A549 (cell line): Measurements from ENCODE around the gene RAB18. TPM values are rescaled to one million over a fixed set of nuclear protein-coding genes. Genes with fewer than 3 reads are reported as not detected.

Source experiments
- ATAC-seq, 2 experiments: fragments of 200-7000 bp in 1 of 2; fragments of >200 bp in 1 of 2; cut with Nextera tagmentation in 1 of 2; cut with Tn5 transposase in 1 of 2; 3 replicates each; pipeline versions ENCODE4 v1.8.0 to v1.9.1; 2018 to 2020; ENCODE audit warnings: mild to moderate bottlenecking in 1 of 2, moderate library complexity in 1 of 2
- CTCF ChIA-PET: fragments of 300-600 bp; sonication (Branson Sonifier 250); formaldehyde crosslinking; extraction: SDS; loops from one replicate; lab custom pipeline; 2021; ENCODE audit warnings: antibody characterized with exemption, inconsistent platforms; lab: Yijun Ruan, JAX
- POLR2A ChIA-PET: fragments of 350-600 bp; formaldehyde crosslinking; extraction: SDS; loops from one replicate; lab custom pipeline; 2021; ENCODE audit warnings: antibody characterized with exemption, inconsistent platforms; lab: Yijun Ruan, JAX
- DNase-seq, 2 experiments: peaks; one replicate each; pipeline versions ENCODE4 v3.0.0 to v3.0.0-alpha.2; 2011 to 2016; ENCODE audit warnings: low read depth in 1 of 2, low spot score in 1 of 2
- FAIRE-seq: peaks from 2 replicates; lab custom pipeline; 2011; peaks lifted over from hg19 to GRCh38; lab: Jason Lieb, UNC
- H3K27ac ChIP-seq, 2 experiments: fragments of >200 bp; sonication (Bioruptor Twin); formaldehyde crosslinking; 3 replicates each; pipeline ENCODE4 v1.5.1; 2016 to 2017
- H3K4me1 ChIP-seq: fragments of >200 bp; sonication (Bioruptor Twin); formaldehyde crosslinking; 3 replicates; pipeline ENCODE4 v1.6.1; 2016
- H3K4me2 ChIP-seq: fragments of >200 bp; sonication (Bioruptor Twin); formaldehyde crosslinking; 3 replicates; pipeline ENCODE4 v1.6.1; 2016
- H3K4me3 ChIP-seq: fragments of >200 bp; sonication (Bioruptor Twin); formaldehyde crosslinking; 3 replicates; pipeline ENCODE4 v1.5.1; 2016
- H3K9me3 ChIP-seq: fragments of >200 bp; sonication (Bioruptor Twin); formaldehyde crosslinking; 3 replicates; pipeline ENCODE4 v1.6.1; 2016
- CBX2 ChIP-seq: fragments of 200-600 bp; sonication (generic); IDR thresholded peaks from 2 replicates; pipeline ENCODE4 v1.6.1; 2016; ENCODE audit warnings: low read depth, mild to moderate bottlenecking, borderline replicate concordance
- CBX8 ChIP-seq: fragments of 200-600 bp; sonication (generic); IDR thresholded peaks from 2 replicates; pipeline ENCODE4 v1.6.1; 2016
- EHMT2 ChIP-seq: fragments of 200-600 bp; sonication (generic); IDR thresholded peaks from 2 replicates; pipeline ENCODE4 v1.6.1; 2016; ENCODE audit warnings: antibody characterized with exemption, low read depth, mild to moderate bottlenecking, moderate library complexity
- EP300 ChIP-seq, 2 experiments: fragments of >200 bp; sonication (Bioruptor Twin); formaldehyde crosslinking; IDR thresholded peaks; 2 replicates in 1 of 2; 3 replicates in 1 of 2; pipeline ENCODE4 v1.6.1; 2016 to 2017
- ESRRA ChIP-seq: fragments of 150-350 bp; IDR thresholded peaks from 2 replicates; pipeline ENCODE4 v1.6.1; 2014; ENCODE audit warnings: mild to moderate bottlenecking, low read length, borderline replicate concordance
- FOSL2 ChIP-seq, 2 experiments: fragments of 450-650 bp in 1 of 2; fragments of >200 bp in 1 of 2; sonication (Bioruptor Twin) in 1 of 2; formaldehyde crosslinking; IDR thresholded peaks; 2 replicates each; pipeline versions ENCODE4 v1.5.0 to v1.6.1; 2016 to 2020; ENCODE audit warnings: mild to moderate bottlenecking in 1 of 2, moderate library complexity in 1 of 2
- GATA3 ChIP-seq: IDR thresholded peaks from 2 replicates; pipeline ENCODE4 v1.6.1; 2012; ENCODE audit warnings: borderline replicate concordance
- HDAC2 ChIP-seq: fragments of 200-600 bp; sonication (generic); IDR thresholded peaks from 2 replicates; pipeline ENCODE4 v1.6.1; 2016
- HOXA7 ChIP-seq: fragments of 250-450 bp; sonication (Bioruptor Pico); IDR thresholded peaks from 2 replicates; pipeline ENCODE4 v1.5.0; 2020; ENCODE audit warnings: mild to moderate bottlenecking, moderate library complexity
- HOXB5 ChIP-seq: fragments of 250-450 bp; sonication (Bioruptor Pico); IDR thresholded peaks from 2 replicates; pipeline ENCODE4 v1.5.0; 2020; ENCODE audit warnings: mild to moderate bottlenecking, moderate library complexity
- MYC ChIP-seq: IDR thresholded peaks from 2 replicates; pipeline ENCODE4 v1.6.1; 2012; ENCODE audit warnings: mild to moderate bottlenecking, inconsistent platforms, low read length, improper control_type of control experiment, borderline replicate concordance
- NR3C1 ChIP-seq: fragments of >200 bp; sonication (Bioruptor Twin); formaldehyde crosslinking; IDR thresholded peaks from 3 replicates; pipeline ENCODE4 v1.6.1; 2017
- POLR2AphosphoS2 ChIP-seq: conservative IDR thresholded peaks from 2 replicates; pipeline ENCODE4 v1.6.1; 2012; ENCODE audit warnings: low read length, improper control_type of control experiment, inconsistent platforms
- RNF2 ChIP-seq: fragments of 200-600 bp; sonication (generic); IDR thresholded peaks from 2 replicates; pipeline ENCODE4 v1.6.1; 2016; ENCODE audit warnings: low read depth, mild to moderate bottlenecking, antibody characterized with exemption, moderate library complexity, borderline replicate concordance
- SMC3 ChIP-seq: fragments of >200 bp; sonication (Bioruptor Twin); formaldehyde crosslinking; IDR thresholded peaks from 3 replicates; pipeline ENCODE4 v1.6.1; 2018; ENCODE audit warnings: inconsistent platforms
- TFCP2L1 ChIP-seq: fragments of 250-450 bp; sonication (Bioruptor Pico); IDR thresholded peaks from 2 replicates; pipeline ENCODE4 v1.5.0; 2021; ENCODE audit warnings: mild to moderate bottlenecking
- ZSCAN20 ChIP-seq: fragments of 250-450 bp; sonication (Bioruptor Pico); IDR thresholded peaks from 2 replicates; pipeline ENCODE4 v1.8.0; 2022; ENCODE audit warnings: mild to moderate bottlenecking, moderate library complexity
- WGBS: methylation state at CpG from one replicate; pipeline ENCODE4 v1.1.6; 2017; ENCODE audit errors: missing lambda C conversion rate; 5-methylcytosine and 5-hydroxymethylcytosine counted together
- polyA plus RNA-seq, 4 experiments: library from polyadenylated mRNA; depleted of rRNA in 3 of 4; stranded (reverse); fragments of >200 nt; fragmentation: RNase III in 1 of 4; extraction: RNeasy Plus Mini Kit Qiagen cat#74134 plus additional on column Dnase treatment in 1 of 4; gene quantifications; 2 replicates in 3 of 4; 3 replicates in 1 of 4; pipeline ENCODE4 v1.2.3, GENCODE V29; 2011 to 2017
- TF ChIP-seq, protein P1 (sequence below): fragments of >200 bp; sonication (Bioruptor Twin); formaldehyde crosslinking; IDR thresholded peaks from 3 replicates; pipeline ENCODE4 v1.6.1; 2016
- TF ChIP-seq, protein P2 (sequence below): fragments of >200 bp; sonication (Bioruptor Twin); formaldehyde crosslinking; IDR thresholded peaks from 2 replicates; pipeline ENCODE4 v1.6.1; 2016
- TF ChIP-seq, protein P3 (sequence below): IDR thresholded peaks from 2 replicates; pipeline ENCODE4 v1.6.1; 2012
- TF ChIP-seq, protein P4 (sequence below): IDR thresholded peaks from 2 replicates; pipeline ENCODE4 v1.6.1; 2012
- TF ChIP-seq, protein P5 (sequence below): fragments of 200-600 bp; sonication (generic); IDR thresholded peaks from 2 replicates; pipeline ENCODE4 v1.6.1; 2016; ENCODE audit warnings: antibody characterized with exemption, mild to moderate bottlenecking, moderate library complexity

Gene RAB18
- polyA plus RNA-seq, 2 of the 4 experiments (the other 2 are of a cell fraction), result 81.4 to 131 TPM

DNA sequence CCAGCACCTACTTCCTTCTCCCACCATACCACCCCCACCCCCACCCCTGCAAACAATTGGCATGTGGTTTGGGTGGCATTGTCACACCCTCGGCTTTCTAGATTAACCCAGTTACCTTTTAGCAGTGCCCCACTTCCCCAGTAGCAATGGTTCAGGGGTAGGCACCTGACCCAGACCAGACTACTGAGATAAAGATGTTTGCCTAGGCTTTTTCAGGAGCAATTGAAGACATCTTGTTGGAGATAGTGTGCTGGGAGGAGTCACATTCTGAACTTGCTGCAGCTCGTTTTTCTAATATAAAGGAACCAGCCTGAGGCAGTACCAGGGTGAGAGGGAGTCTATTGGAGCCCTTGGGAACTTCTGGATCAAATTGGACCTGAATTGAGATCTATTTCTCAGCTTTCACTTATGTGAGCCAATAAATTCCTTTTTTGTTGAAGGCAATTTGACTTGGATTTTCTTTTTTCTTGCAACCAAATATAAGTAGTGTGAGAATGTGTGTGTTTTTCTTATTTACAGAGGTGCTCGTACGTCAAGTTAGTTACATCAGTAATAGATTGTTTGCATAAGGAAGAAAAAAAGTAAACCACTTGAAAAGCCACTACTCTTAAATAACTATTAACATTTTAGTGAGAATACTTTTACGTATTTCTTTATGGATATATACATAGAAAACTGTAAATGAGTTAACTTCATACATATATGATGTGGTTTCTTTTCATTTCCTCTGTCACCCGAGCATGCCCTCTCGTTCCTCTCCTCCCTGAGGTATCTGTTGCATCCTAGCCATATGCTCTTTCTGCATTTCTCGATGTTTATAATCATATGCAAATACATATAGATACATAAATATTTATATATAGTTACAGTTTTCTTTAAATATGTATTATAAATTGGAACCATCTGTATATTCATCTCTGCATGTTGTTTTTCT, 38.0 kb downstream of the RAB18 start:
- no peak for FAIRE-seq
- Histone ChIP-seq H3K4me2 (no peak overlapping the region), H3K9me3 (no peaks in the 10 kb centered on the region), H3K27ac (no peak overlapping the region), H3K4me3 (no peak overlapping the region), H3K4me1 (no peaks in the 10 kb centered on the region)
- ATAC-seq, result no peak
- ChIA-PET POLR2A (no interaction called here), CTCF (interaction anchor here (0.6 kb wide), 1 partner anchor 68 kb away, joined by 3 read pairs; no protein-coding TSS in a partner anchor)
- WGBS, result 82% methylated on average over 7 of the region's 8 CpGs
- TF ChIP-seq SMC3, result no peak
- no peak for TF ChIP-seq EHMT2
- TF ChIP-seq GATA3, result no peak
- TF ChIP-seq, protein P1, sequence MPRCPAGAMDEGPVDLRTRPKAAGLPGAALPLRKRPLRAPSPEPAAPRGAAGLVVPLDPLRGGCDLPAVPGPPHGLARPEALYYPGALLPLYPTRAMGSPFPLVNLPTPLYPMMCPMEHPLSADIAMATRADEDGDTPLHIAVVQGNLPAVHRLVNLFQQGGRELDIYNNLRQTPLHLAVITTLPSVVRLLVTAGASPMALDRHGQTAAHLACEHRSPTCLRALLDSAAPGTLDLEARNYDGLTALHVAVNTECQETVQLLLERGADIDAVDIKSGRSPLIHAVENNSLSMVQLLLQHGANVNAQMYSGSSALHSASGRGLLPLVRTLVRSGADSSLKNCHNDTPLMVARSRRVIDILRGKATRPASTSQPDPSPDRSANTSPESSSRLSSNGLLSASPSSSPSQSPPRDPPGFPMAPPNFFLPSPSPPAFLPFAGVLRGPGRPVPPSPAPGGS, result no peak
- TF ChIP-seq CBX8, result no peak
- DNase-seq, result no peak

DNA sequence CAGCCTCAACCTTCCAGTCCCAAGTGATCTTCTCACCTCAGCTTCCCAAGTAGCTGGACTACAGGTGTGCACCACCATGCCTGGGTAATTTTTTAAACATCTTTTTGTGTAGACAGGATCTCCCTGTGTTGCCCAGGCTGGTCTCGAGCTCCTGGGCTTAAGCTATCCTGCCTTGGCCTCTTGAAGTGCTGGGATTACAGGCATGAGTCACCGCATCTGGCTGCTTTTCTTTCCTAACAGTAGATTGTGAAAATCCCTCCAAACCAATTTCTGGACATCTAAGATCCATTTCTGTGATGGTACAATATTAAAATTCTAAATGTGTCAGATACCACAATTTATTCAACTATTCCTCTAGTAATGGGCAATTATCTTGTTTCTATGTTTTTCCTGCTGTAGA, 38.7 kb downstream of the RAB18 start:
- DNase-seq, result no peak
- H3K4me2 ChIP-seq, result no peak overlapping the region
- FAIRE-seq, result no peak
- CTCF ChIA-PET, result no interaction called here
- ATAC-seq, result no peak
- TF ChIP-seq, protein P1, result no peak
- no peak for TF ChIP-seq GATA3
- no peak for TF ChIP-seq POLR2AphosphoS2
- TF ChIP-seq EP300 (IDR thresholded peaks at IDR 0.05), result no peak
- TF ChIP-seq HOXB5 (CRISPR knock-in tag), result no peak
- TF ChIP-seq FOSL2 (IDR thresholded peaks at IDR 0.05), result no peak
- 0 out of 2 replicates have a peak, but pooled peaks have one; percentile 27 for TF ChIP-seq FOSL2 (CRISPR knock-in tag; IDR thresholded peaks at IDR 0.05)
- TF ChIP-seq, all 56 proteins: peak for 1
- Histone ChIP-seq H3K4me1 (no peaks in the 10 kb centered on the region), H3K4me3 (no peak overlapping the region), H3K27ac (no peak overlapping the region), H3K9me3 (no peaks in the 10 kb centered on the region)
- 100% methylated on average over 2 of the region's 2 CpGs for WGBS
- POLR2A ChIA-PET, result no interaction called here

DNA sequence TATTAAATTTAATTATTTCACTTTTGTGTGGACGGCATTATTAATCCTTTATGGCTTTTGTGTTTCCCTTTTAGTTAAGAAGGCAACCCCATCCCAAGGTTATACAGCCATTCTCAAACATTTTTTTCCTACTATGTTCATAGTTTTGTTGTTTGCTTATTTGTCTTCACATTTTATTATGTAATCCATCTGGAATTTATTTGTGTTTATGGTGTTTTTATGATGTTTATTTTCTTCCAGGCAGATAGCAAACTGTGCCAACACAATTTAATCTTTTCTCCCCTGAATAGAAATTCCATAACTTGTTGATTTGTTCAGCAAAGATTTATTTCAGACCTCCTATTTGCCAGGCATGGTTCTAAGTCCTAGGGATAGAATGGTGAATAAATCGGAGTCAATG, 42.9 kb downstream of the RAB18 start:
- no peak overlapping the region for H3K4me3 ChIP-seq
- H3K4me1 ChIP-seq, result no peaks in the 10 kb centered on the region
- POLR2A ChIA-PET, result no interaction called here
- CTCF ChIA-PET, result no interaction called here
- no peak overlapping the region for H3K4me2 ChIP-seq
- no peaks in the 10 kb centered on the region for H3K9me3 ChIP-seq
- DNase-seq, result no peak
- TF ChIP-seq, protein P1, result no peak
- TF ChIP-seq, protein P2, sequence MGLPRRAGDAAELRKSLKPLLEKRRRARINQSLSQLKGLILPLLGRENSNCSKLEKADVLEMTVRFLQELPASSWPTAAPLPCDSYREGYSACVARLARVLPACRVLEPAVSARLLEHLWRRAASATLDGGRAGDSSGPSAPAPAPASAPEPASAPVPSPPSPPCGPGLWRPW, result no peak
- TF ChIP-seq RNF2, result no peak
- no peak for TF ChIP-seq ESRRA
- TF ChIP-seq MYC, result no peak
- TF ChIP-seq, protein P3, sequence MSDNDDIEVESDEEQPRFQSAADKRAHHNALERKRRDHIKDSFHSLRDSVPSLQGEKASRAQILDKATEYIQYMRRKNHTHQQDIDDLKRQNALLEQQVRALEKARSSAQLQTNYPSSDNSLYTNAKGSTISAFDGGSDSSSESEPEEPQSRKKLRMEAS, result no peak
- no peak for TF ChIP-seq SMC3
- TF ChIP-seq ZSCAN20 (CRISPR knock-in tag), result no peak
- TF ChIP-seq, protein P4, sequence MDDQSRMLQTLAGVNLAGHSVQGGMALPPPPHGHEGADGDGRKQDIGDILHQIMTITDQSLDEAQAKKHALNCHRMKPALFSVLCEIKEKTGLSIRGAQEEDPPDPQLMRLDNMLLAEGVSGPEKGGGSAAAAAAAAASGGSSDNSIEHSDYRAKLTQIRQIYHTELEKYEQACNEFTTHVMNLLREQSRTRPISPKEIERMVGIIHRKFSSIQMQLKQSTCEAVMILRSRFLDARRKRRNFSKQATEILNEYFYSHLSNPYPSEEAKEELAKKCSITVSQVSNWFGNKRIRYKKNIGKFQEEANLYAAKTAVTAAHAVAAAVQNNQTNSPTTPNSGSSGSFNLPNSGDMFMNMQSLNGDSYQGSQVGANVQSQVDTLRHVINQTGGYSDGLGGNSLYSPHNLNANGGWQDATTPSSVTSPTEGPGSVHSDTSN, result no peak
- TF ChIP-seq, protein P5, sequence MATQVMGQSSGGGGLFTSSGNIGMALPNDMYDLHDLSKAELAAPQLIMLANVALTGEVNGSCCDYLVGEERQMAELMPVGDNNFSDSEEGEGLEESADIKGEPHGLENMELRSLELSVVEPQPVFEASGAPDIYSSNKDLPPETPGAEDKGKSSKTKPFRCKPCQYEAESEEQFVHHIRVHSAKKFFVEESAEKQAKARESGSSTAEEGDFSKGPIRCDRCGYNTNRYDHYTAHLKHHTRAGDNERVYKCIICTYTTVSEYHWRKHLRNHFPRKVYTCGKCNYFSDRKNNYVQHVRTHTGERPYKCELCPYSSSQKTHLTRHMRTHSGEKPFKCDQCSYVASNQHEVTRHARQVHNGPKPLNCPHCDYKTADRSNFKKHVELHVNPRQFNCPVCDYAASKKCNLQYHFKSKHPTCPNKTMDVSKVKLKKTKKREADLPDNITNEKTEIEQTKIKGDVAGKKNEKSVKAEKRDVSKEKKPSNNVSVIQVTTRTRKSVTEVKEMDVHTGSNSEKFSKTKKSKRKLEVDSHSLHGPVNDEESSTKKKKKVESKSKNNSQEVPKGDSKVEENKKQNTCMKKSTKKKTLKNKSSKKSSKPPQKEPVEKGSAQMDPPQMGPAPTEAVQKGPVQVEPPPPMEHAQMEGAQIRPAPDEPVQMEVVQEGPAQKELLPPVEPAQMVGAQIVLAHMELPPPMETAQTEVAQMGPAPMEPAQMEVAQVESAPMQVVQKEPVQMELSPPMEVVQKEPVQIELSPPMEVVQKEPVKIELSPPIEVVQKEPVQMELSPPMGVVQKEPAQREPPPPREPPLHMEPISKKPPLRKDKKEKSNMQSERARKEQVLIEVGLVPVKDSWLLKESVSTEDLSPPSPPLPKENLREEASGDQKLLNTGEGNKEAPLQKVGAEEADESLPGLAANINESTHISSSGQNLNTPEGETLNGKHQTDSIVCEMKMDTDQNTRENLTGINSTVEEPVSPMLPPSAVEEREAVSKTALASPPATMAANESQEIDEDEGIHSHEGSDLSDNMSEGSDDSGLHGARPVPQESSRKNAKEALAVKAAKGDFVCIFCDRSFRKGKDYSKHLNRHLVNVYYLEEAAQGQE, result no peak
- no peak for TF ChIP-seq HOXB5 (CRISPR knock-in tag)
- no peak for TF ChIP-seq HDAC2
- TF ChIP-seq CBX2, result no peak
- TF ChIP-seq HOXA7, result no peak
- no peak for TF ChIP-seq NR3C1
- TF ChIP-seq TFCP2L1 (CRISPR knock-in tag), result no peak
- TF ChIP-seq, all 56 proteins: peak for 0
- no peak overlapping the region for H3K27ac ChIP-seq
- WGBS, result 91% methylated on average over 2 of the region's 2 CpGs
- no peak for ATAC-seq
- FAIRE-seq, result no peak
